Activated naive CD4-positive, alpha-beta T cell treated with anti-CD3 and anti-CD28 coated beads, Interleukin-2, amount 50 U/mL, for 16 hours (primary cell): ENCODE data around the gene SEC31B.
A peak's percentile ranks its signal among the peaks of the same experiment; 100 is the strongest.

Experiments
- DNase-seq: peaks from one replicate; pipeline ENCODE4 v3.0.0-alpha.2; 2020

SEC31B gene

GRCh38 chr10:100490531-100490930 is 29.1 kb downstream of the SEC31B start:
- no peak for DNase-seq

- DNase-seq: no peak
Measured at GRCh38 chr10:100489396-100489795, 30.3 kb downstream of the SEC31B start.

- no peak for DNase-seq
Measured at GRCh38 chr10:100487529-100487928, 32.1 kb downstream of the SEC31B start.

- DNase-seq: no peak
Measured at GRCh38 chr10:100485801-100486495, 33.7 kb downstream of the SEC31B start.

- no peak for DNase-seq
Measured at GRCh38 chr10:100485366-100485765, 34.3 kb downstream of the SEC31B start.

- no peak for DNase-seq
Measured at GRCh38 chr10:100483876-100484666, 35.6 kb downstream of the SEC31B start.

GRCh38 chr10:100482834-100483185 is 36.9 kb downstream of the SEC31B start:
- no peak for DNase-seq

GRCh38 chr10:100482181-100482833 is 37.4 kb downstream of the SEC31B start:
- peak; percentile 67 for DNase-seq

- DNase-seq: peak; percentile 86
Measured at GRCh38 chr10:100481462-100482081, 38.1 kb downstream of the SEC31B start.

- no peak for DNase-seq
Measured at GRCh38 chr10:100480002-100480401, 39.7 kb downstream of the SEC31B start.

- no peak for DNase-seq
Measured at GRCh38 chr10:100479037-100479436, 40.6 kb downstream of the SEC31B start.

- DNase-seq: no peak
Measured at GRCh38 chr10:100477970-100478369, 41.7 kb downstream of the SEC31B start.

- no peak for DNase-seq
Measured at GRCh38 chr10:100470367-100470766, 49.3 kb downstream of the SEC31B start.

- no peak for DNase-seq
Measured at GRCh38 chr10:100469756-100470155, 49.9 kb downstream of the SEC31B start.

- no peak for DNase-seq
Measured at GRCh38 chr10:100468978-100469377, 50.7 kb downstream of the SEC31B start.

- no peak for DNase-seq
Measured at GRCh38 chr10:100468322-100468721, 51.3 kb downstream of the SEC31B start.

- DNase-seq: no peak
Measured at GRCh38 chr10:100462709-100463108, 57.0 kb downstream of the SEC31B start, which contains the start of gene WNT8B. TSS of gene WNT8B (plus strand) at chr10:100463009. CDS start at chr10:100463169, 160 bp downstream.

GRCh38 chr10:100448951-100449350 is 70.7 kb downstream of the SEC31B start:
- DNase-seq: no peak

GRCh38 chr10:100447663-100448062 is 72.0 kb downstream of the SEC31B start:
- no peak for DNase-seq

GRCh38 chr10:100446130-100446761 is 73.4 kb downstream of the SEC31B start:
- no peak for DNase-seq

- no peak for DNase-seq
Measured at GRCh38 chr10:100442548-100442947, 77.1 kb downstream of the SEC31B start.

- DNase-seq: no peak
Measured at GRCh38 chr10:100438674-100439315, 80.9 kb downstream of the SEC31B start.
